H9 (cell line): ENCODE results near the gene THEM4. TPM values are rescaled to one million over a fixed set of nuclear protein-coding genes. Genes with fewer than 3 reads are reported as not detected.

Experiments
- DNase-seq: peaks from one replicate; pipeline ENCODE4 v3.0.0-alpha.2; 2017
- H2AFZ ChIP-seq: one replicate; pipeline ENCODE4 v1.6.1; 2013; ENCODE audit warnings: mild to moderate bottlenecking, low read length, control low read depth, moderate library complexity
- H2AK5ac ChIP-seq: 2 replicates; pipeline ENCODE4 v1.6.1; 2013; ENCODE audit warnings: low read length, control low read depth, mixed read lengths; ENCODE audit not compliant: insufficient read length
- H2BK120ac ChIP-seq: one replicate; pipeline ENCODE4 v1.6.1; 2013; ENCODE audit warnings: low read depth, mild to moderate bottlenecking, low read length, control low read depth, inconsistent platforms; ENCODE audit not compliant: poor library complexity, severe bottlenecking
- H2BK12ac ChIP-seq: 2 replicates; pipeline ENCODE4 v1.6.1; 2013; ENCODE audit warnings: low read length, control low read depth, mixed read lengths, low read depth; ENCODE audit not compliant: insufficient read length
- H2BK15ac ChIP-seq: 2 replicates; pipeline ENCODE4 v1.6.1; 2013; ENCODE audit warnings: low read depth, low read length, control low read depth
- H2BK20ac ChIP-seq: one replicate; pipeline ENCODE4 v1.6.1; 2013; ENCODE audit warnings: low read depth, mild to moderate bottlenecking, low read length, control low read depth, inconsistent platforms; ENCODE audit not compliant: poor library complexity, severe bottlenecking
- H2BK5ac ChIP-seq: 2 replicates; pipeline ENCODE4 v1.6.1; 2013; ENCODE audit warnings: low read length, control low read depth, mixed read lengths; ENCODE audit not compliant: insufficient read length
- H3K14ac ChIP-seq: 2 replicates; pipeline ENCODE4 v1.6.1; 2013; ENCODE audit warnings: low read length, control low read depth; ENCODE audit not compliant: insufficient read depth
- H3K18ac ChIP-seq: 2 replicates; pipeline ENCODE4 v1.6.1; 2013; ENCODE audit warnings: low read depth, mild to moderate bottlenecking, mixed read lengths, low read length, control low read depth; ENCODE audit not compliant: insufficient read length
- H3K23ac ChIP-seq: 2 replicates; pipeline ENCODE4 v1.6.1; 2013; ENCODE audit warnings: low read length, control low read depth, mixed read lengths, low read depth; ENCODE audit not compliant: insufficient read length
- H3K23me2 ChIP-seq: 2 replicates; pipeline ENCODE4 v1.6.1; 2013; ENCODE audit warnings: low read depth, mild to moderate bottlenecking, mixed read lengths, low read length, control low read depth; ENCODE audit not compliant: insufficient read length, poor library complexity, severe bottlenecking
- H3K27ac ChIP-seq: 2 replicates; pipeline ENCODE4 v1.5.1; 2013; ENCODE audit warnings: low read length, control low read depth, mixed read lengths, low read depth; ENCODE audit not compliant: insufficient read length
- H3K27me3 ChIP-seq: 2 replicates; pipeline ENCODE4 v1.6.1; 2013; ENCODE audit warnings: low read length, control low read depth, inconsistent platforms; ENCODE audit not compliant: insufficient read depth
- H3K4ac ChIP-seq: 2 replicates; pipeline ENCODE4 v1.6.1; 2013; ENCODE audit warnings: low read depth, mild to moderate bottlenecking, control low read depth, inconsistent platforms, low read length, moderate library complexity
- H3K4me1 ChIP-seq: 2 replicates; pipeline ENCODE4 v1.6.1; 2013; ENCODE audit warnings: low read length, control low read depth, inconsistent platforms; ENCODE audit not compliant: insufficient read depth
- H3K4me2 ChIP-seq: 2 replicates; pipeline ENCODE4 v1.6.1; 2013; ENCODE audit warnings: low read length, control low read depth, mixed read lengths; ENCODE audit not compliant: insufficient read length, insufficient read depth
- H3K56ac ChIP-seq: 2 replicates; pipeline ENCODE4 v1.6.1; 2013; ENCODE audit warnings: low read depth, mild to moderate bottlenecking, mixed read lengths, low read length, control low read depth; ENCODE audit not compliant: insufficient read length
- H3K79me1 ChIP-seq: 2 replicates; pipeline ENCODE4 v1.6.1; 2013; ENCODE audit warnings: low read depth, mild to moderate bottlenecking, moderate library complexity, low read length, control low read depth, inconsistent platforms; ENCODE audit not compliant: insufficient read depth, poor library complexity, severe bottlenecking
- H3K79me2 ChIP-seq: 2 replicates; pipeline ENCODE4 v1.6.1; 2013; ENCODE audit warnings: low read length, control low read depth, inconsistent platforms; ENCODE audit not compliant: insufficient read depth
- H3K9ac ChIP-seq: 2 replicates; pipeline ENCODE4 v1.6.1; 2013; ENCODE audit warnings: low read length, control low read depth, mixed read lengths; ENCODE audit not compliant: insufficient read length; ENCODE audit errors: extremely low read depth
- H3K9me3 ChIP-seq: one replicate; pipeline ENCODE4 v1.6.1; 2013; ENCODE audit warnings: low read depth, low read length, inconsistent platforms; ENCODE audit not compliant: control insufficient read depth
- H3T11ph ChIP-seq: one replicate; pipeline ENCODE4 v1.6.1; 2013; ENCODE audit warnings: mild to moderate bottlenecking, low read length, control low read depth, inconsistent platforms
- H4K20me1 ChIP-seq: one replicate; pipeline ENCODE4 v1.6.1; 2013; ENCODE audit not compliant: control insufficient read depth, insufficient read length, insufficient read depth
- H4K5ac ChIP-seq: 2 replicates; pipeline ENCODE4 v1.6.1; 2013; ENCODE audit warnings: low read depth, mild to moderate bottlenecking, mixed read lengths, low read length, control low read depth; ENCODE audit not compliant: insufficient read length
- H4K8ac ChIP-seq: replicated peaks from 2 replicates; pipeline ENCODE4 v1.6.1; 2013; ENCODE audit warnings: low read length, control low read depth, mixed read lengths, low read depth; ENCODE audit not compliant: insufficient read length
- H4K91ac ChIP-seq: 2 replicates; pipeline ENCODE4 v1.6.1; 2013; ENCODE audit warnings: low read depth, mild to moderate bottlenecking, moderate library complexity, mixed read lengths, low read length, control low read depth; ENCODE audit not compliant: insufficient read length
- H3K27ac Mint-ChIP-seq, 3 experiments: 2 replicates in 2 of 3; 3 replicates in 1 of 3; pipeline ENCODE4 v1.8.0; 2020 to 2021; ENCODE audit warnings: mixed read lengths in 3 of 3, mild to moderate bottlenecking in 1 of 3, moderate library complexity in 1 of 3
- H3K27me3 Mint-ChIP-seq: 2 replicates; pipeline ENCODE4 v1.8.0; 2021; ENCODE audit warnings: low read depth, mild to moderate bottlenecking, moderate library complexity, mixed read lengths
- H3K36me3 Mint-ChIP-seq, 3 experiments: 2 replicates in 2 of 3; 3 replicates in 1 of 3; pipeline ENCODE4 v1.8.0; 2020 to 2021; ENCODE audit warnings: low read depth in 3 of 3, mixed read lengths in 3 of 3; ENCODE audit not compliant: insufficient read depth in 1 of 3
- H3K4me1 Mint-ChIP-seq, 2 experiments: 2 replicates each; pipeline ENCODE4 v1.8.0; 2020; ENCODE audit warnings: mixed read lengths in 2 of 2
- H3K4me3 Mint-ChIP-seq, 2 experiments: 2 replicates in 1 of 2; 3 replicates in 1 of 2; pipeline ENCODE4 v1.8.0; 2020 to 2021; ENCODE audit warnings: mild to moderate bottlenecking in 2 of 2, mixed read lengths in 2 of 2, moderate library complexity in 1 of 2
- H3K9me3 Mint-ChIP-seq, 2 experiments: 2 replicates in 1 of 2; 3 replicates in 1 of 2; pipeline ENCODE4 v1.8.0; 2020; ENCODE audit warnings: mild to moderate bottlenecking in 2 of 2, mixed read lengths in 2 of 2, moderate library complexity in 1 of 2
- CTCF ChIP-seq: fragments of 200-600 bp; sonication (generic); conservative IDR thresholded peaks from 3 replicates; pipeline ENCODE4 v1.8.0; 2021; ENCODE audit warnings: antibody characterized with exemption, mild to moderate bottlenecking
- WGBS: extraction: QIAGEN DNeasy Blood & Tissue Kit; methylation state at CpG from one replicate; pipeline ENCODE4 v1.1.7; 2013; ENCODE audit warnings: missing lambda C conversion rate, low lambda C conversion rate, mixed read lengths; ENCODE audit not compliant: insufficient read length; ENCODE audit errors: extremely low coverage; 5-methylcytosine and 5-hydroxymethylcytosine counted together
- total RNA-seq: library from RNA; stranded (reverse); gene quantifications from 2 replicates; pipeline ENCODE4 v1.2.1, GENCODE V29; 2021

The THEM4 gene
- total RNA-seq, 1 experiment from 2014 or later: 10.5 TPM

GRCh38 chr1:151868486-151868885 is 40.8 kb downstream of the THEM4 start:
- no peak overlapping the region for H2BK20ac ChIP-seq
- no peak overlapping the region for H2AFZ ChIP-seq
- Mint-ChIP-seq H3K4me3 (no peak overlapping the region), H3K36me3 (no peaks in the 10 kb centered on the region; a peak in 1 of 7 replicates), H3K9me3 (no peaks in the 10 kb centered on the region), H3K27me3 (peaks cover 45% of the 10 kb centered on the region), H3K27ac (no peak overlapping the region), H3K4me1 (peaks cover 15% of the 10 kb centered on the region in 2 experiments)
- no peak overlapping the region for H3T11ph ChIP-seq
- no peaks in the 10 kb centered on the region for H4K20me1 ChIP-seq
- no peak overlapping the region for H4K5ac ChIP-seq
- DNase-seq: no peak
- no peaks in the 10 kb centered on the region for H3K79me1 ChIP-seq
- H3K18ac ChIP-seq: no peak overlapping the region
- H3K4me1 ChIP-seq: no peaks in the 10 kb centered on the region
- H3K56ac ChIP-seq: no peak overlapping the region
- no peak overlapping the region for H2BK15ac ChIP-seq
- peaks cover 2% of the 10 kb centered on the region; the same call in 1 of the 2 replicates for H3K27me3 ChIP-seq
- no peak overlapping the region for H3K14ac ChIP-seq
- H3K23ac ChIP-seq: no peak overlapping the region
- no peak overlapping the region for H2BK5ac ChIP-seq
- no peak overlapping the region for H3K9ac ChIP-seq
- H3K23me2 ChIP-seq: no peaks in the 10 kb centered on the region
- no peak overlapping the region for H4K8ac ChIP-seq
- H3K9me3 ChIP-seq: no peaks in the 10 kb centered on the region
- no peak overlapping the region for H2BK12ac ChIP-seq
- H2BK120ac ChIP-seq: no peak overlapping the region
- H3K4me2 ChIP-seq: no peak overlapping the region
- no peak overlapping the region for H2AK5ac ChIP-seq
- TF ChIP-seq CTCF: no peak
- H4K91ac ChIP-seq: no peak overlapping the region
- no CpG with 5 or more reads among the region's 3 CpGs for WGBS
- H3K79me2 ChIP-seq: no peaks in the 10 kb centered on the region
- H3K4ac ChIP-seq: no peak overlapping the region
- H3K27ac ChIP-seq: no peak overlapping the region
